HL-60 (cell line): ENCODE measurements around the gene YAE1.

Experiments used
- POLR2AphosphoS5 ChIP-seq: IDR thresholded peaks from 2 replicates; pipeline ENCODE4 v1.6.1; 2012; ENCODE audit warnings: low read depth
- REST ChIP-seq: IDR thresholded peaks from 2 replicates; pipeline ENCODE4 v1.6.1; 2012; ENCODE audit warnings: low read depth; ENCODE audit not compliant: insufficient replicate concordance
- SPI1 ChIP-seq: IDR thresholded peaks from 2 replicates; pipeline ENCODE4 v1.6.1; 2012; ENCODE audit warnings: low read depth, mild to moderate bottlenecking, borderline replicate concordance
- TF ChIP-seq, protein P1 (sequence below): IDR thresholded peaks from one replicate; pipeline ENCODE4 v1.5.1; 2011; ENCODE audit warnings: low read length, control low read depth, inconsistent platforms; ENCODE audit not compliant: insufficient read depth

DNA sequence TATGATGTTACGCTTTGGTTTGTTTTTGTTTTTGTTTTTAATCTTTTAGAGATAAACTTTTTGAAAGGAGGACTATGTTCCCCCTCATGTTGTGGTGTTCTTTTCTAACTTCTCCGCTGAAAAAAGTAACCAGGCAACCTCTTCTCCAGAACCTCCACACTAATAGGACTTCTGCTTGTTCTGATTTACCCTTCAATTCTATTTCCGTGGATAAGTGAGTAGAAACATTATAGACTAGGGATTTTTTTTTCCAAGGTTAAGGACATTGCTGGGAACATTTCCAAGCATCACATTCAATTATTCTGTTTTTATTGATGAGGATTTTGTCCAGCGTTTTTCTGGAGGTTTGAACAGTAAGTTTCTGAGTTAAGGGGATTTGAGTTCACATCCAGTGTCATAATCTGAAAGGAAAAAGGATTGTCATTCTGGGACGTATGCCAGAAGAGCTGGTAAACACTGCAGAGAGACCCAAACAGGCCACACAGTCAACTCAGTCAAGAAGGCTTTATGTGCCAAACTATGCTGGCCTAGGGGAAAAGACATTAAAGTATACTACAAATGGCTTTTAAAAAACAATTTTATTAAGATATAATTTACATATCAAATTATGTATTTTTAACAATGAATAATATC lies 28.9 kb downstream of the YAE1 start:
- TF ChIP-seq, protein P1, sequence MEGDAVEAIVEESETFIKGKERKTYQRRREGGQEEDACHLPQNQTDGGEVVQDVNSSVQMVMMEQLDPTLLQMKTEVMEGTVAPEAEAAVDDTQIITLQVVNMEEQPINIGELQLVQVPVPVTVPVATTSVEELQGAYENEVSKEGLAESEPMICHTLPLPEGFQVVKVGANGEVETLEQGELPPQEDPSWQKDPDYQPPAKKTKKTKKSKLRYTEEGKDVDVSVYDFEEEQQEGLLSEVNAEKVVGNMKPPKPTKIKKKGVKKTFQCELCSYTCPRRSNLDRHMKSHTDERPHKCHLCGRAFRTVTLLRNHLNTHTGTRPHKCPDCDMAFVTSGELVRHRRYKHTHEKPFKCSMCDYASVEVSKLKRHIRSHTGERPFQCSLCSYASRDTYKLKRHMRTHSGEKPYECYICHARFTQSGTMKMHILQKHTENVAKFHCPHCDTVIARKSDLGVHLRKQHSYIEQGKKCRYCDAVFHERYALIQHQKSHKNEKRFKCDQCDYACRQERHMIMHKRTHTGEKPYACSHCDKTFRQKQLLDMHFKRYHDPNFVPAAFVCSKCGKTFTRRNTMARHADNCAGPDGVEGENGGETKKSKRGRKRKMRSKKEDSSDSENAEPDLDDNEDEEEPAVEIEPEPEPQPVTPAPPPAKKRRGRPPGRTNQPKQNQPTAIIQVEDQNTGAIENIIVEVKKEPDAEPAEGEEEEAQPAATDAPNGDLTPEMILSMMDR, result no peak
- TF ChIP-seq REST (no peak), POLR2AphosphoS5 (no peak), SPI1 (no peak)
